OCI-LY3 (cell line): Measurements from ENCODE around the gene CKAP5.

Source experiments
- EZH2phosphoT487 ChIP-seq: fragments of 200-600 bp; shearing (Covaris generic); IDR thresholded peaks from 2 replicates; pipeline ENCODE4 v1.6.1; 2018; ENCODE audit warnings: antibody characterized with exemption, mixed run types, low read depth
- TF ChIP-seq, protein P1 (sequence below): fragments of 200-600, 300-600 bp; sonication (generic); IDR thresholded peaks from 2 replicates; pipeline ENCODE4 v1.5.1; 2014; ENCODE audit warnings: antibody characterized with exemption, low read length, low read depth

DNA sequence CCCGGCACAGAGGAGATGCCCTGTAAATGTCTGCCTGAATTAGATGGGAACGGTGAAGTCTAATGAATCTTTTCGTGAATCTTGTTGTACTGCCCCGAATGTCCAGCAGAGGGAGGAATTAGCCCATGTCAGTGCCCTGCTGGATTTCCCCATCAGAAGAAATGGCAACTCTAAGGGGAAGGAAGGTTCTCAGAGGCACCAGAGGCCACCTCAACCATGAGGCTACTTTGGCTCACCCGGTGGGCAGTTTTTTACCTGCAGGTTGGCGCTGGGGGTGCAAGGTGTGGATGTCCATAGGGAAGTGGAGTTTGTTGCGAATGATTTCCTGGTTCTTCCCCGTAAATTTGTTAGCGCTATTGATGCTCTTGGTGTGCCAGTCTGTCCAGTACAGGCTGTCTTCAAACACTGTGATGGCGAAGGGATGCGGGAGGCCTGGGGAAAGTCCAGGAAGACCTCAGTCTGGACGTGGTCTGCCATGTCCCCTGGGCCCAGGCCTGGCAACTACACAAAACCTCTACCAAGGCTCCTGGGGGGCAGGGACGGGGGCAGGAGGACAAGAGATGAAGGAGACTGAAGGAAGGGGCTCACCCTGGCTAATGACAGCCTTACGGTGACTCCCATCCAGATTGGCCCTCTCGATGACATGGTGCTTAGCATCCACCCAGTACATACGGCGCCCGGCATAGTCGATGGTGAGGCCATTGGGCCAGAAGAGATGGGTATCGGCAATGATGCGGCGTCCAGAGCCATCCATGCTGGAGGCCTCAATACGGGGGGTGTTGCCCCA is 43.8 kb upstream of the CKAP5 start:
- TF ChIP-seq, protein P1, sequence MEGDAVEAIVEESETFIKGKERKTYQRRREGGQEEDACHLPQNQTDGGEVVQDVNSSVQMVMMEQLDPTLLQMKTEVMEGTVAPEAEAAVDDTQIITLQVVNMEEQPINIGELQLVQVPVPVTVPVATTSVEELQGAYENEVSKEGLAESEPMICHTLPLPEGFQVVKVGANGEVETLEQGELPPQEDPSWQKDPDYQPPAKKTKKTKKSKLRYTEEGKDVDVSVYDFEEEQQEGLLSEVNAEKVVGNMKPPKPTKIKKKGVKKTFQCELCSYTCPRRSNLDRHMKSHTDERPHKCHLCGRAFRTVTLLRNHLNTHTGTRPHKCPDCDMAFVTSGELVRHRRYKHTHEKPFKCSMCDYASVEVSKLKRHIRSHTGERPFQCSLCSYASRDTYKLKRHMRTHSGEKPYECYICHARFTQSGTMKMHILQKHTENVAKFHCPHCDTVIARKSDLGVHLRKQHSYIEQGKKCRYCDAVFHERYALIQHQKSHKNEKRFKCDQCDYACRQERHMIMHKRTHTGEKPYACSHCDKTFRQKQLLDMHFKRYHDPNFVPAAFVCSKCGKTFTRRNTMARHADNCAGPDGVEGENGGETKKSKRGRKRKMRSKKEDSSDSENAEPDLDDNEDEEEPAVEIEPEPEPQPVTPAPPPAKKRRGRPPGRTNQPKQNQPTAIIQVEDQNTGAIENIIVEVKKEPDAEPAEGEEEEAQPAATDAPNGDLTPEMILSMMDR: peak; percentile 89
- no peak for TF ChIP-seq EZH2phosphoT487
